ENCODE measurements around the gene CLTB.

- TF ChIP-seq CTCF (IDR thresholded peaks at IDR 0.05), result no peak
- no peak for TF ChIP-seq POLR2A (IDR thresholded peaks at IDR 0.05)
These were observed 943 bp downstream of the CLTB start for GRCh38 chr5:176415240-176415951.

Measured in body of pancreas (tissue), 4 donors.